Activated B cell treated with CpG ODN at 0.5 μM for 24 hours (primary cell): ENCODE results near the gene SRI. TPM values are rescaled to one million over a fixed set of nuclear protein-coding genes. Genes with fewer than 3 reads are reported as not detected.

Experiments used
- ATAC-seq: fragments of 200-7000 bp; cut with Tn5 transposase; one replicate; pipeline ENCODE4 v1.10.0; 2021; ENCODE audit warnings: low read depth, mild to moderate bottlenecking, moderate library complexity
- CTCF ChIA-PET: fragments of 350-600 bp; sonication (Branson Sonifier 250); formaldehyde crosslinking; loops from one replicate; lab custom pipeline; 2021; ENCODE audit warnings: antibody characterized with exemption; lab: Charles Lee
- POLR2A ChIA-PET: fragments of 350-600 bp; sonication (Branson Sonifier 250); formaldehyde crosslinking; loops from one replicate; lab custom pipeline; 2021; ENCODE audit warnings: antibody characterized with exemption; lab: Charles Lee
- DNase-seq: peaks from one replicate; pipeline ENCODE4 v3.0.0; 2022
- H3K27ac Mint-ChIP-seq: one replicate; pipeline ENCODE4 v1.8.0; 2020; ENCODE audit warnings: mixed read lengths
- H3K27me3 Mint-ChIP-seq: one replicate; pipeline ENCODE4 v1.8.0; 2021; ENCODE audit warnings: mixed read lengths
- H3K36me3 Mint-ChIP-seq: one replicate; pipeline ENCODE4 v1.8.0; 2021; ENCODE audit warnings: low read depth, mixed read lengths
- H3K4me1 Mint-ChIP-seq: one replicate; pipeline ENCODE4 v1.8.0; 2021; ENCODE audit warnings: mixed read lengths
- H3K4me3 Mint-ChIP-seq: one replicate; pipeline ENCODE4 v1.8.0; 2020; ENCODE audit warnings: mild to moderate bottlenecking, mixed read lengths
- H3K9me3 Mint-ChIP-seq: one replicate; pipeline ENCODE4 v1.8.0; 2020; ENCODE audit warnings: mixed read lengths
- CTCF ChIP-seq: fragments of 200-600 bp; IDR thresholded peaks from one replicate; pipeline ENCODE4 v1.8.0; 2022; ENCODE audit warnings: antibody characterized with exemption, mild to moderate bottlenecking
- intact Hi-C: fragments of 100-400 bp; cut with micrococcal nuclease; formaldehyde crosslinking; loops from one replicate; pipeline ENCODE4 v1.15.1; 2024
- total RNA-seq: library from RNA; stranded (reverse); gene quantifications from 2 replicates; pipeline ENCODE4 v1.2.3, GENCODE V29; 2022

The SRI gene
- total RNA-seq, 1 donor from 2014 or later: 101 TPM

- Mint-ChIP-seq H3K27me3 (no peaks in the 10 kb centered on the region), H3K9me3 (no peaks in the 10 kb centered on the region), H3K4me1 (no peaks in the 10 kb centered on the region), H3K4me3 (no peak overlapping the region), H3K36me3 (peaks cover 82% of the 10 kb centered on the region), H3K27ac (no peak overlapping the region)
- no peak for DNase-seq
- intact Hi-C loops: no loop called here
- TF ChIP-seq CTCF: no peak
- CTCF ChIA-PET: no interaction called here
- POLR2A ChIA-PET: no interaction called here
- ATAC-seq: no peak
Measured at GRCh38 chr7:88208521-88208920, 11.3 kb downstream of the SRI start.

- ATAC-seq: no peak
- TF ChIP-seq CTCF: no peak
- Mint-ChIP-seq H3K36me3 (peaks cover 85% of the 10 kb centered on the region), H3K4me3 (no peak overlapping the region), H3K27me3 (no peaks in the 10 kb centered on the region), H3K27ac (no peak overlapping the region), H3K9me3 (no peaks in the 10 kb centered on the region), H3K4me1 (no peaks in the 10 kb centered on the region)
- no peak for DNase-seq
- CTCF ChIA-PET: no interaction called here
- intact Hi-C loops: no loop called here
- POLR2A ChIA-PET: interaction anchor here (1.0 kb wide), 1 partner anchor 133 kb away, joined by 3 read pairs; no protein-coding TSS in a partner anchor
Measured at GRCh38 chr7:88206254-88206653, 13.6 kb downstream of the SRI start.

- CTCF ChIA-PET: no interaction called here
- H3K27ac Mint-ChIP-seq: no peak overlapping the region
- H3K36me3 Mint-ChIP-seq: peaks cover 86% of the 10 kb centered on the region
Measured at GRCh38 chr7:88205179-88205578, 14.7 kb downstream of the SRI start.

GRCh38 chr7:88204525-88205110 is 15.2 kb downstream of the SRI start:
- POLR2A ChIA-PET: no interaction called here
- H3K27ac Mint-ChIP-seq: no peak overlapping the region

More at GRCh38 chr7:88205179-88205578, 14.7 kb downstream of the SRI start:
- H3K9me3 Mint-ChIP-seq: no peaks in the 10 kb centered on the region
- intact Hi-C loops: no loop called here
- POLR2A ChIA-PET: no interaction called here
- ATAC-seq: no peak
- H3K4me1 Mint-ChIP-seq: no peaks in the 10 kb centered on the region
- H3K4me3 Mint-ChIP-seq: no peak overlapping the region
- DNase-seq: no peak
- TF ChIP-seq CTCF: no peak
- no peaks in the 10 kb centered on the region for H3K27me3 Mint-ChIP-seq

GRCh38 chr7:88203401-88203800 is 16.4 kb downstream of the SRI start:
- intact Hi-C loops: no loop called here
- CTCF ChIA-PET: no interaction called here
- POLR2A ChIA-PET: interaction anchor here (0.6 kb wide), 1 partner anchor 1041 kb away, joined by 4 read pairs; no protein-coding TSS in a partner anchor

More at GRCh38 chr7:88204525-88205110, 15.2 kb downstream of the SRI start:
- intact Hi-C loops: no loop called here
- no peak for DNase-seq
- H3K4me1 Mint-ChIP-seq: no peaks in the 10 kb centered on the region
- no peak for ATAC-seq
- peaks cover 81% of the 10 kb centered on the region for H3K36me3 Mint-ChIP-seq
- no peaks in the 10 kb centered on the region for H3K27me3 Mint-ChIP-seq
- CTCF ChIA-PET: no interaction called here
- H3K4me3 Mint-ChIP-seq: no peak overlapping the region
- TF ChIP-seq CTCF: no peak
- H3K9me3 Mint-ChIP-seq: no peaks in the 10 kb centered on the region

More at GRCh38 chr7:88203401-88203800, 16.4 kb downstream of the SRI start:
- Mint-ChIP-seq H3K9me3 (no peaks in the 10 kb centered on the region), H3K36me3 (peaks cover 70% of the 10 kb centered on the region), H3K4me3 (no peak overlapping the region), H3K27me3 (no peaks in the 10 kb centered on the region), H3K27ac (peak overlapping the region; percentile 15), H3K4me1 (no peaks in the 10 kb centered on the region)
- no peak for DNase-seq
- ATAC-seq: no peak
- TF ChIP-seq CTCF: no peak
